A673 (cell line): Measurements from ENCODE around the gene KIF26B. TPM values are rescaled to one million over a fixed set of nuclear protein-coding genes. Genes with fewer than 3 reads are reported as not detected.

Experiments used
- BruUV-seq: library from RNA; stranded (reverse); fragments of 400-500 nt; replicated peaks from 2 replicates; lab custom pipeline; 2021; lab: Mats Ljungman, UMichigan
- CTCF ChIA-PET: fragments of 300-600 bp; sonication (Branson Sonifier 250); formaldehyde crosslinking; loops from one replicate; lab custom pipeline; 2022; ENCODE audit warnings: antibody characterized with exemption; lab: Charles Lee
- POLR2A ChIA-PET: fragments of 300-600 bp; sonication (Branson Sonifier 250); formaldehyde crosslinking; loops from one replicate; lab custom pipeline; 2022; ENCODE audit warnings: antibody characterized with exemption; ENCODE audit not compliant: low non-redundant PET; lab: Charles Lee
- DNase-seq: peaks from one replicate; pipeline ENCODE4 v3.0.0-alpha.2; 2015; ENCODE audit warnings: low spot score
- H3K27ac ChIP-seq: fragments of 200-600 bp; sonication (generic); 2 replicates; pipeline ENCODE4 v1.5.1; 2016; ENCODE audit warnings: mixed run types, low read depth, mild to moderate bottlenecking, mixed read lengths, antibody characterized with exemption, low read length; ENCODE audit not compliant: poor library complexity, severe bottlenecking
- H3K27me3 ChIP-seq: fragments of 200-600 bp; sonication (generic); replicated peaks from 2 replicates; pipeline ENCODE4 v1.6.1; 2017; ENCODE audit warnings: mixed run types, low read depth, mild to moderate bottlenecking, mixed read lengths, antibody characterized with exemption, low read length; ENCODE audit not compliant: insufficient read depth, poor library complexity
- H3K36me3 ChIP-seq: fragments of 200-600 bp; sonication (generic); 2 replicates; pipeline ENCODE4 v1.6.1; 2016; ENCODE audit warnings: mixed run types, mild to moderate bottlenecking, mixed read lengths, antibody characterized with exemption, low read length; ENCODE audit not compliant: insufficient read depth, poor library complexity, severe bottlenecking
- H3K4me1 ChIP-seq: fragments of 200-600 bp; sonication (generic); 2 replicates; pipeline ENCODE4 v1.6.1; 2017; ENCODE audit warnings: mixed run types, mild to moderate bottlenecking, mixed read lengths, antibody characterized with exemption, low read length; ENCODE audit not compliant: insufficient read depth, poor library complexity, severe bottlenecking
- H3K4me3 ChIP-seq: fragments of 200-600 bp; sonication (generic); 2 replicates; pipeline ENCODE4 v1.5.1; 2016; ENCODE audit warnings: low read depth, mixed run types, mild to moderate bottlenecking, mixed read lengths, low read length; ENCODE audit not compliant: poor library complexity, severe bottlenecking
- H3K9me3 ChIP-seq: fragments of 200-600 bp; sonication (generic); 2 replicates; pipeline ENCODE4 v1.6.1; 2016; ENCODE audit warnings: mixed run types, low read depth, mild to moderate bottlenecking, mixed read lengths, antibody characterized with exemption, low read length; ENCODE audit not compliant: poor library complexity, severe bottlenecking
- CTCF ChIP-seq: fragments of 300-800, 200-600 bp; sonication (generic); conservative IDR thresholded peaks from 2 replicates; pipeline ENCODE4 v1.5.1; 2017; ENCODE audit warnings: low read depth, mild to moderate bottlenecking, antibody characterized with exemption, low read length, moderate library complexity, mixed read lengths
- EZH2 ChIP-seq: fragments of 200-600 bp; sonication (generic); IDR thresholded peaks from 2 replicates; pipeline ENCODE4 v1.6.1; 2017; ENCODE audit warnings: borderline replicate concordance, low read depth, mild to moderate bottlenecking, mixed read lengths, antibody characterized with exemption, low read length; ENCODE audit not compliant: poor library complexity, severe bottlenecking
- intact Hi-C: fragments of 100-400 bp; cut with micrococcal nuclease; formaldehyde crosslinking; loops from one replicate; pipeline ENCODE4 v1.10.0; 2022; ENCODE audit not compliant: unreplicated experiment
- total RNA-seq: library from RNA; stranded (reverse); gene quantifications from 2 replicates; pipeline ENCODE4 v1.2.3, GENCODE V29; 2021

KIF26B gene
- total RNA-seq, 1 experiment from 2014 or later, result not detected

- Histone ChIP-seq H3K9me3 (no peaks in the 10 kb centered on the region), H3K36me3 (no peaks in the 10 kb centered on the region), H3K4me1 (no peaks in the 10 kb centered on the region), H3K4me3 (no peak overlapping the region), H3K27ac (no peak overlapping the region), H3K27me3 (peaks cover 9% of the 10 kb centered on the region)
- TF ChIP-seq CTCF, result no peak
- no peak for TF ChIP-seq EZH2
- no TSS peak for BruUV-seq
- DNase-seq, result no peak
- intact Hi-C loops, result no loop called here
- CTCF ChIA-PET, result interaction anchor here (0.7 kb wide), 1 partner anchor 213 kb away, joined by 5 read pairs; no protein-coding TSS in a partner anchor
- POLR2A ChIA-PET, result no interaction called here
Observed at GRCh38 chr1:245622332-245623014, 467.7 kb downstream of the KIF26B start.

GRCh38 chr1:245641384-245641783 lies 486.6 kb downstream of the KIF26B start:
- POLR2A ChIA-PET, result interaction anchor here (0.7 kb wide), 1 partner anchor 752 kb away, joined by 3 read pairs; no protein-coding TSS in a partner anchor
- no TSS peak for BruUV-seq

GRCh38 chr1:245645406-245645805 lies 490.6 kb downstream of the KIF26B start:
- Histone ChIP-seq H3K27ac (no peak overlapping the region), H3K9me3 (peaks cover 14% of the 10 kb centered on the region), H3K27me3 (peaks cover 15% of the 10 kb centered on the region), H3K4me3 (no peak overlapping the region), H3K4me1 (no peaks in the 10 kb centered on the region), H3K36me3 (no peaks in the 10 kb centered on the region)
- ChIA-PET CTCF (no interaction called here), POLR2A (no interaction called here)
- TF ChIP-seq CTCF, result no peak
- no peak for TF ChIP-seq EZH2
- BruUV-seq, result no TSS peak
- intact Hi-C loops, result no loop called here
- DNase-seq, result no peak

More at GRCh38 chr1:245641384-245641783, 486.6 kb downstream of the KIF26B start:
- peaks cover 16% of the 10 kb centered on the region for H3K9me3 ChIP-seq
- intact Hi-C loops, result no loop called here
- peaks cover 6% of the 10 kb centered on the region for H3K27me3 ChIP-seq
- no peak for DNase-seq
- CTCF ChIA-PET, result no interaction called here
- H3K36me3 ChIP-seq, result no peaks in the 10 kb centered on the region
- TF ChIP-seq EZH2, result no peak
- TF ChIP-seq CTCF, result no peak
- H3K27ac ChIP-seq, result no peak overlapping the region
- no peak overlapping the region for H3K4me3 ChIP-seq
- H3K4me1 ChIP-seq, result no peaks in the 10 kb centered on the region
